Colonic mucosa (tissue), 4 donors: ENCODE measurements around the gene ARHGAP9. TPM values are rescaled to one million over a fixed set of nuclear protein-coding genes. Genes with fewer than 3 reads are reported as not detected.

Experiments
- DNase-seq: peaks from one replicate; pipeline ENCODE4 v3.0.0-alpha.2; 2020
- H3K27ac ChIP-seq: fragments of 200-600 bp; one replicate; pipeline ENCODE4 v1.8.0; 2021
- H3K27me3 ChIP-seq: fragments of 200-600 bp; one replicate; pipeline ENCODE4 v1.8.0; 2021
- H3K36me3 ChIP-seq: fragments of 200-600 bp; one replicate; pipeline ENCODE4 v1.8.0; 2021
- H3K4me1 ChIP-seq: fragments of 200-600 bp; one replicate; pipeline ENCODE4 v1.8.0; 2021; ENCODE audit warnings: mild to moderate bottlenecking
- H3K4me3 ChIP-seq: fragments of 200-600 bp; one replicate; pipeline ENCODE4 v1.8.0; 2021
- H3K9ac ChIP-seq, 2 donors: one replicate each; pipeline ENCODE4 v1.7.0; 2013; ENCODE audit warnings: control low read depth in 2 of 2, low read depth in 2 of 2, low read length in 2 of 2
- H3K9me3 ChIP-seq: fragments of 200-600 bp; one replicate; pipeline ENCODE4 v1.8.0; 2021
- intact Hi-C: fragments of 100-400 bp; cut with DNase I; formaldehyde crosslinking; loops from one replicate; pipeline ENCODE4 v1.14.1; 2022
- total RNA-seq, 2 donors: library from RNA; stranded (reverse); fragmentation: NEBNext Ultra II Directional in 1 of 2; extraction: Animal tissue kit (Norgen Biotek cat#: 25700) in 1 of 2; gene quantifications; one replicate each; pipeline ENCODE4 v1.2.1, GENCODE V29; 2021
- TF ChIP-seq, protein P1 (sequence below): fragments of 200-600 bp; IDR thresholded peaks from one replicate; pipeline ENCODE4 v1.8.0; 2022; ENCODE audit warnings: antibody characterized with exemption, mild to moderate bottlenecking
- donor health status: healthy.
- donor health status: DM: no; HTN: no; CAD: no.
- donor health status: DM: no; HTN: no; CAD: no.

The ARHGAP9 gene
- total RNA-seq, 2 donors from 2014 or later, result 5.5 to 6.5 TPM

DNA sequence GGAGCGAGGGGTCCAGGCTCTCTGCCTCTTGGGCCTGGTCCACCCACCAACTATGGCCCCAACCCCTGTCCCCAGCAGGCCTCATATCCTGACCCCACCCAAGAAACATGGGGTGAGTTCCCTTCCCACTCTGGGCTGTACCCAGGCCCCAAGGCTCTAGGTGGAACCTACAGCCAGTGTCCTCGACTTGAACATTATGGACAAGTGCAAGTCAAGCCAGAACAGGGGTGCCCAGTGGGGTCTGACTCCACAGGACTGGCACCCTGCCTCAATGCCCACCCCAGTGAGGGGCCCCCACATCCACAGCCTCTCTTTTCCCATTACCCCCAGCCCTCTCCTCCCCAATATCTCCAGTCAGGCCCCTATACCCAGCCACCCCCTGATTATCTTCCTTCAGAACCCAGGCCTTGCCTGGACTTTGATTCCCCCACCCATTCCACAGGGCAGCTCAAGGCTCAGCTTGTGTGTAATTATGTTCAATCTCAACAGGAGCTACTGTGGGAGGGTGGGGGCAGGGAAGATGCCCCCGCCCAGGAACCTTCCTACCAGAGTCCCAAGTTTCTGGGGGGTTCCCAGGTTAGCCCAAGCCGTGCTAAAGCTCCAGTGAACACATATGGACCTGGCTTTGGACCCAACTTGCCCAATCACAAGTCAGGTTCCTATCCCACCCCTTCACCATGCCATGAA, 8.6 kb downstream of the ARHGAP9 start:
- Histone ChIP-seq H3K27me3 (peaks cover 30% of the 10 kb centered on the region), H3K27ac (no peak overlapping the region), H3K4me3 (no peak overlapping the region), H3K9me3 (no peaks in the 10 kb centered on the region), H3K4me1 (no peaks in the 10 kb centered on the region), H3K9ac (no peak overlapping the region), H3K36me3 (no peaks in the 10 kb centered on the region)
- peak; percentile 58 for DNase-seq
- TF ChIP-seq, protein P1, sequence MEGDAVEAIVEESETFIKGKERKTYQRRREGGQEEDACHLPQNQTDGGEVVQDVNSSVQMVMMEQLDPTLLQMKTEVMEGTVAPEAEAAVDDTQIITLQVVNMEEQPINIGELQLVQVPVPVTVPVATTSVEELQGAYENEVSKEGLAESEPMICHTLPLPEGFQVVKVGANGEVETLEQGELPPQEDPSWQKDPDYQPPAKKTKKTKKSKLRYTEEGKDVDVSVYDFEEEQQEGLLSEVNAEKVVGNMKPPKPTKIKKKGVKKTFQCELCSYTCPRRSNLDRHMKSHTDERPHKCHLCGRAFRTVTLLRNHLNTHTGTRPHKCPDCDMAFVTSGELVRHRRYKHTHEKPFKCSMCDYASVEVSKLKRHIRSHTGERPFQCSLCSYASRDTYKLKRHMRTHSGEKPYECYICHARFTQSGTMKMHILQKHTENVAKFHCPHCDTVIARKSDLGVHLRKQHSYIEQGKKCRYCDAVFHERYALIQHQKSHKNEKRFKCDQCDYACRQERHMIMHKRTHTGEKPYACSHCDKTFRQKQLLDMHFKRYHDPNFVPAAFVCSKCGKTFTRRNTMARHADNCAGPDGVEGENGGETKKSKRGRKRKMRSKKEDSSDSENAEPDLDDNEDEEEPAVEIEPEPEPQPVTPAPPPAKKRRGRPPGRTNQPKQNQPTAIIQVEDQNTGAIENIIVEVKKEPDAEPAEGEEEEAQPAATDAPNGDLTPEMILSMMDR, result no peak
- intact Hi-C loops, result no loop called here

DNA sequence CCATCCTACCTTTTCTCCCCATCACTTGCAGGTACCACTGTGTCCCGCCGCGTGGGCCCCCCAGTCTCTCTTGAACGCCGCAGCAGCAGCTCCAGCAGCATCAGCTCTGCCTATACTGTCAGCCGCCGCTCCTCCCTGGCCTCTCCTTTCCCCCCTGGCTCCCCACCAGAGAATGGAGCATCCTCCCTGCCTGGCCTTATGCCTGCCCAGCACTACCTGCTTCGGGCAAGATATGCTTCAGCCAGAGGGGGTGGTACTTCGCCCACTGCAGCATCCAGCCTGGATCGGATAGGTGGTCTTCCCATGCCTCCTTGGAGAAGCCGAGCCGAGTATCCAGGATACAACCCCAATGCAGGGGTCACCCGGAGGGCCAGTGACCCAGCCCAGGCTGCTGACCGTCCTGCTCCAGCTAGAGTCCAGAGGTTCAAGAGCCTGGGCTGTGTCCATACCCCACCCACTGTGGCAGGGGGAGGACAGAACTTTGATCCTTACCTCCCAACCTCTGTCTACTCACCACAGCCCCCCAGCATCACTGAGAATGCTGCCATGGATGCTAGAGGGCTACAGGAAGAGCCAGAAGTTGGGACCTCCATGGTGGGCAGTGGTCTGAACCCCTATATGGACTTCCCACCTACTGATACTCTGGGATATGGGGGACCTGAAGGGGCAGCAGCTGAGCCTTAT, 9.2 kb downstream of the ARHGAP9 start:
- Histone ChIP-seq H3K4me1 (no peaks in the 10 kb centered on the region), H3K9me3 (no peaks in the 10 kb centered on the region), H3K4me3 (no peak overlapping the region), H3K9ac (no peak overlapping the region), H3K36me3 (no peaks in the 10 kb centered on the region), H3K27me3 (peaks cover 23% of the 10 kb centered on the region), H3K27ac (no peak overlapping the region)
- no peak for DNase-seq
- TF ChIP-seq, protein P1, result no peak
- intact Hi-C loops, result no loop called here

DNA sequence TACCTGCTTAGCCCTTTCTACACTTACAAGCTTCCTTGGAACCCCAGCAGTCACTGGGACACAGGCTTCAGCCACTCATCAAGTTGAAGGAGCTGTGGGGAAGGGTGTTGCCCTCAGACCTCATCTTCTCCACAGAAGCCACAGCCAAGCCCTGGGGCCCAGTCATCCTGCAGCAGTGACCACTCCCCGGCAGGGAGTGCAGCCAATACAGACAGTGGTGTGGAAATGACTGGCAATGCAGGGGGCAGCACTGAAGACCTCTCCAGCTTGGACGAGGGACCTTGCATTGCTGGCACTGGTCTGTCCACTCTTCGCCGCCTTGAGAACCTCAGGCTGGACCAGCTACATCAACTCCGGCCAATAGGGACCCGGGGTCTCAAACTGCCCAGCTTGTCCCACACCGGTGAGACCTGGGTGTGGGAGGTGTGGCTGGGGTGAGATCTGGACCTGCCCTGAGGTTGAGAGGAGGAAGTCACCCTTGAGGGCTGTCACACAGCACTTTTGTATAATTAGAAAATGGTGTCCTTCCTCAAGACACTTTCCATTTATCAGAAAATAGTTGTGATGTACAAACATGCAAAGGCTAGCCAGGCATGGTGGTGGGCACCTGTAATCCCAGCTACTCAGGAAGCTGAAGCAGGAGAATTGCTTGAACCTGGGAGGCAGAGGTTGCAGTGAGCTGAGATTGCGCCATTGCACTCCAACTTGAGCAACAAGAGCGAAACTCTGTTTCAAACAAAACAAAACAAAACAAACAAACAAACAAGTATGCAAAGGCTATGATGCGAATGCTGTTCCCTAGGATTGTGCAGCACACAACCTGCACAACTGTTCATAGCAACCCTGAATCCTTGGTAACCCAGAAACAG, 10.1 kb downstream of the ARHGAP9 start:
- no peak overlapping the region for H3K27ac ChIP-seq
- intact Hi-C loops, result no loop called here
- H3K27me3 ChIP-seq, result peaks cover 16% of the 10 kb centered on the region
- DNase-seq, result no peak
- H3K4me1 ChIP-seq, result no peaks in the 10 kb centered on the region
- TF ChIP-seq, protein P1, result no peak
- no peaks in the 10 kb centered on the region for H3K36me3 ChIP-seq
- no peak overlapping the region for H3K4me3 ChIP-seq
- H3K9me3 ChIP-seq, result no peaks in the 10 kb centered on the region
- no peak overlapping the region for H3K9ac ChIP-seq

DNA sequence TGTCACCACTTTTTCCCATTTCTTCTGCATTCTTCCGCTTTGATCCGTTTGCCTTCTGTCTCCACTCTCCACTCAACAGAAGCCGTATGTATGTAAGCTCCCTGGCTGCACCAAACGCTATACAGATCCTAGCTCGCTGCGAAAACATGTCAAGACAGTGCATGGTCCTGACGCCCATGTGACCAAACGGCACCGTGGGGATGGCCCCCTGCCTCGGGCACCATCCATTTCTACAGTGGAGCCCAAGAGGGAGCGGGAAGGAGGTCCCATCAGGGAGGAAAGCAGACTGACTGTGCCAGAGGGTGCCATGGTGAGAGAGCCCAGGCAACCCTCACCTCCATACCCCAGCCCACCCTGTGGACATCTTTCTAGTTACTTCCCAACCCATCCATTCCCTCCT, 11.8 kb downstream of the ARHGAP9 start:
- TF ChIP-seq, protein P1, result no peak
- Histone ChIP-seq H3K9me3 (no peaks in the 10 kb centered on the region), H3K36me3 (no peaks in the 10 kb centered on the region), H3K27me3 (peaks cover under 1% of the 10 kb centered on the region), H3K4me1 (no peaks in the 10 kb centered on the region), H3K27ac (no peak overlapping the region), H3K4me3 (no peak overlapping the region), H3K9ac (no peak overlapping the region)
- intact Hi-C loops, result no loop called here
- DNase-seq, result no peak

DNA sequence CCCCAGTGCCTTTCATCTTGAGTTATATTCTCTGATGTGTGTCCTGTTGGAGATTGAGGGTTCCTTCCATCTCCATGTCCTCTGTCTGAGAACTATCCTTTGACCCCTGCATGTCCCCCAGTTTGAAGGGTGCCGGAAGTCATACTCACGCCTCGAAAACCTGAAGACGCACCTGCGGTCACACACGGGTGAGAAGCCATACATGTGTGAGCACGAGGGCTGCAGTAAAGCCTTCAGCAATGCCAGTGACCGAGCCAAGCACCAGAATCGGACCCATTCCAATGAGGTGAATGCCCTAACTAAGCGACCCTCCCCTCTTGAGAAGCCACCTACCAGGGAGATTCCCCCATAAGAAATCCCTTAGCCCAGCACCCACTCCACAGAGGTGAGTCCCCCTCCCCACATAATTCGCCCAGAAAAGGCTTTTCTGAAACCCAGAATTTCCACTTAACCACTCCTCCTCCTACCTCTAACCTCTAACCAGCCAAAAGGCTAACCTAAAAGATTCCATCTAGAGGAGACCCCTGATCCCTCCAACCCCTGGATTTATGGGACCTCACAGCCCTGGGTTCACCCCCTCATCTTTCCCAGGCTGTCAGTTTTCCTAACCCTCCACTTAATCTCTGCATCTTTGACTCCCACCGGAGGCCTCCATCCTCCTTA, 12.3 kb downstream of the ARHGAP9 start:
- intact Hi-C loops, result no loop called here
- no peaks in the 10 kb centered on the region for H3K27me3 ChIP-seq
- no peak for DNase-seq

More for the DNA sequence above, 12.3 kb downstream of the ARHGAP9 start:
- no peak overlapping the region for H3K9ac ChIP-seq
- no peaks in the 10 kb centered on the region for H3K36me3 ChIP-seq
- H3K4me1 ChIP-seq, result no peaks in the 10 kb centered on the region
- no peaks in the 10 kb centered on the region for H3K9me3 ChIP-seq
- no peak overlapping the region for H3K27ac ChIP-seq
- no peak overlapping the region for H3K4me3 ChIP-seq
- TF ChIP-seq, protein P1, result no peak
